Measurements from ENCODE around the gene MINDY2. TPM values are rescaled to one million over a fixed set of nuclear protein-coding genes. Genes with fewer than 3 reads are reported as not detected.
"Not testable (repeated sequence)": the region's sequence is repeated elsewhere in the genome, so short reads cannot be mapped to it uniquely, and the experiment has no call there.

MINDY2 gene
- total RNA-seq, 1 donor from 2014 or later, result 36.5 TPM

DNA sequence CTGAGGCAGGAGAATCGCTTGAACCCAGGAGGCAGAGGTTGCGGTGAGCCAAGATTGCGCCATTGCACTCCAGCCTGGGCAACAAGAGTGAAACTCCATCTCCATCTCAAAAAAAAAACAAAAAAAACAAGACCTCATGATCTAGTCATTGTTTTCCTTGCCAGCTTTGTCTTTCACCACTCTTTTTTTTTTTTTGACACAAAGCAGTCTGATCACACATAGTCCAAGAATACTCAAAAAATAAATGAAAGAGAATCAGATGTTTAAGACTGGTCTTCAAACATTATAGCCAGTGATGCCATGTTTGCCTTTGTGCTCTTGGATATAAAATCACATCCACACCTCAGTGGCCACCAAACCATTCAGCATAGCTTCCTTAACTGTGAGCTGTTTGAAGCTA, 15.8 kb upstream of the MINDY2 start:
- DNase-seq, result no peak

- DNase-seq, result no peak
These were observed 15.1 kb upstream of the MINDY2 start for GRCh38 chr15:58755956-58756355.

- DNase-seq, result no peak
These were observed 13.0 kb upstream of the MINDY2 start for GRCh38 chr15:58758141-58758540.

DNA sequence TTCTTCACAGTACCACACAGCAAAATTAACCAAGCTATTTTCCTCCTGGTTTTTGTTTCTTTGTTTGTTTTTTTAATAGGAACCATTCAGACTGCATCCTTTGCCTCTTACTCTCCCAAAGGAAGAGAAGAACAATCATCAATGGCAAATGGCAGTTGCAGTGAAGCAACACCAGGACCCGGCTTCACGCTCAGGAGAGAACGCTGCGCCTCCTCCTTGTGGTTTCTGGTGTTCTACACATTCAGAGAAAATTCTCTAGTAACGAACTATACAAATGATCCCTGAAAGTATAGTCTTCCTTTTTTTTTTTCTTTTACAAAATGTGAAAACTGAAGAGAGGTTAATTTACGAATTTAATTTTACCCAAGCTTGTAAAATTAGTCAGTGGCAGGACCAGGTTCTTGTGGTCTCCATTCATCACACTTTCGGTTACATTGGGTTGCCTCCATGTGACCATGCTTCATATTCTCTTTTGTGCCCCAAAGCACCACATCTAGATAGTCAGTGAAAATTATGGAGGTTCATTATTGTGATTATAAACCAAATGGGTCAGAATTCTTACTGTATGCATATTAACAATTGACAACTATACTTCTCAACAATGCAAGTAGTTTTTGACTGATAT, 10.6 kb upstream of the MINDY2 start:
- DNase-seq, result no peak

- no peak for DNase-seq
These were observed 10.1 kb upstream of the MINDY2 start for GRCh38 chr15:58761010-58761388.

- DNase-seq, result no peak
These were observed 8.8 kb upstream of the MINDY2 start for GRCh38 chr15:58762285-58762684.

GRCh38 chr15:58762731-58763130, 8.4 kb upstream of the MINDY2 start:
- DNase-seq, result no peak

DNA sequence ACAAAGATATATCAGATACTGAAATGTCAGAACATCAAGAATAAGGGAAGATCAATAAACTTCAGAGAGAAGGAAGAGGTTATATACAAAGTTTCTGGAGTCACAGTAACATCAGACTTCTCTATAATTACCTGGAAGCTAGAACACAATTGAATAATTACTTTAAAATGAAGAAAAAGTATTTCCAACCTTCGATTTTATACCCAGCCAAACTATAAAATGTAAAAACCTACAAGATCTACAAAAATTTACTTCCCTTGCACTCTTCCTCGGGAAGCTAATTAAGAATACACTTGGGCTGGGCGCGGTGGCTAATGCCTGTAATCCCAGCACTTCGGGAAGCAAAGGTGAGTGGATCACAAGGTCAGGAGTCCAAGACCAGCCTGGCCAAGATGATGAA, 6.6 kb upstream of the MINDY2 start:
- no peak for DNase-seq

- no peak for DNase-seq
These were observed 4.8 kb upstream of the MINDY2 start for GRCh38 chr15:58766290-58766689.

GRCh38 chr15:58768601-58769004, 2.5 kb upstream of the MINDY2 start:
- not testable (repeated sequence) for DNase-seq

GRCh38 chr15:58770519-58770856, 614 bp upstream of the MINDY2 start:
- DNase-seq, result no peak

DNA sequence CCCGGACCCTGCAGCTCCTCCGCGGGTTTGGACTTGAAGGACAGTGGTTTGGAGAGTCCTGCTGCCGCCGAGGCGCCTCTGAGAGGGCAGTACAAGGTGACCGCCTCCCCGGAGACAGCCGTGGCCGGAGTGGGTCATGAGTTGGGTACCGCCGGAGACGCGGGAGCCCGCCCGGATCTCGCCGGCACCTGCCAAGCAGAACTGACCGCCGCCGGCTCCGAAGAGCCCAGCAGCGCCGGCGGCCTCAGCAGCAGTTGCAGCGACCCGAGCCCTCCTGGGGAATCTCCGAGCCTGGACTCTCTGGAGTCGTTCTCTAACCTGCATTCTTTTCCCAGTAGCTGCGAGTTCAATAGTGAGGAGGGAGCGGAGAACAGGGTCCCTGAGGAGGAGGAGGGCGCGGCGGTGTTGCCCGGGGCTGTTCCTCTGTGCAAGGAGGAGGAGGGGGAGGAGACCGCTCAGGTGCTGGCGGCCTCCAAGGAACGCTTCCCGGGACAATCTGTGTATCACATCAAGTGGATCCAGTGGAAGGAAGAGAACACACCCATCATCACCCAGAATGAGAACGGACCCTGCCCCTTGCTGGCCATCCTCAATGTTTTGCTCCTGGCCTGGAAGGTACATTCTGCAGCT, 634 bp downstream of the MINDY2 start:
- peak; percentile 68 for DNase-seq

GRCh38 chr15:58773024-58773423, 1.9 kb downstream of the MINDY2 start:
- DNase-seq, result no peak

DNA sequence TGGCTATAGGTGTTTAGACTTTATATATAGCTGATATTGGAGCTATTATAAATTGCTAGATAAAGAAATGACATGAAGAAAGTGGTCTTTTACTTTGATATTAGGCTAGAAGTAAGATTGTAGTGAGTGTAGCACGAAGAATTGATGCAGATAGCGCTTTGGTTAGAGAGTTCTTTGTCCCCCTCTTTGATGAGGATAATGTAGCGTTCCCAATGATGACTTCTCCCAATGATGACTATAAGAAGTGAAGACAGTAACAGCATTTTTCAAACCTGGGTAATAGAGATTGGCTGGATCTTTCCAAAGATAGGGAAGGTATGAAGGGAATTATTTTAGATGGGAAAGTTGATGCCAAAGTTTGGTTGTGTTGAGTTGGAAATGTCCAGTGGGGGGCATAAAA, 4.3 kb downstream of the MINDY2 start:
- no peak for DNase-seq

- DNase-seq, result no peak
These were observed 6.0 kb downstream of the MINDY2 start for GRCh38 chr15:58777107-58777506.

GRCh38 chr15:58779554-58779953, 8.5 kb downstream of the MINDY2 start:
- DNase-seq, result no peak

DNA sequence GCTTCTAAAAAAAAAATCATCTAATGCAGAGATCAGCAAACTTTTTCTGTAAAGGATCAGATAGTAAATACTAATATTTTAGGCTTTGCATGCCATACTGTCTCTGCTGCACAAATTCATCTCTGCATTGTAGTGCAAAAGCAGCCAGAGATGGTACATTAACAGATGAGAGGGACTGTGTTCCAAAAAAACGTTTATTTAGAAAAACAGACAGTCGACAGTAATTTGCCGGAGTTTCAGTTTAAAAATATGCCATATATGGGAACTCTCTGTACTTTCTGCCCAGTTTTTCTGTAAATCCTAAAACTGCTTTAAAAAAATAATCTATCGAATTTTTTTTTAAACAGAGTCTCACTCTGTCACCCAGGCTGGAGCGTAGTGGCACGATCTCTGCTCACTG, 14.3 kb downstream of the MINDY2 start:
- no peak for DNase-seq

GRCh38 chr15:58788056-58788710, 17.1 kb downstream of the MINDY2 start:
- no peak for DNase-seq

DNA sequence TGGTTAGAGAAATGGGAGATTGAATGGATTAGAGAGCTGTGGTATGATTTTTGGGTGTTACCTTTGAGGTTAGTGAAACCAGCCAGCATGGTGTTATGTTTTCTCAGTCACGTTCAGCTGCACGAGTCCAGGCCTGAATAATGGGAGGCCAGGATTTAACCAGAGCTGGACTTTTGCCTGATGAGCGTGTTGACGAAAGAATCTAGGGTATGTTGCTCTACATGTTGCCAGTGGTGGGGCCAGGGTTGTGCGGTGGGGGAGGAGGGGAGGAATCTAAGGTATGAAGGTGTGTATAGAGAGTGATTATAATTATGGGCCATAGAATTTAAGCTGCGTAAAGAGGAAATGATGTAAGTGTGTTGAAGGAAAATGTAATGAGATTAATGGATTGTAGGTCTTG, 22.8 kb downstream of the MINDY2 start:
- no peak for DNase-seq

DNA sequence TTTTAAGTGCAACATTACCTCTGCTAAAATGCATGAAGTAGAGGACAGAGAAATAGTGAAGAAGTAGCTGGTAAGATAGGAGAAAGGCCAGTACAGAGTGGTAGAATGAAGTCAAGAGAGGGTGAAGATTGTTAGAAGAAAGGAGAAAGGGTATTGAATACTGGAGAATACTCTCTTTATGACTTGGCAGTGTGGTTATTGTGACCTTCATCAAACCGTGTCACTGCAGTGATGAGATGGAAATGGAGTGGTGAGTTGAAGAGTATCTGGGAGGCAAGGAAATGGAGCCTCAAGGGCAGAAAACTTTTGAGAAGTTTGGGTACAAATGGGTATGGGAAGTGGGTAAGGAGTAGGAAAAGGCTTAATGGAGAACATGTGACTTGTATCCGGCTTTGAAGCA, 24.7 kb downstream of the MINDY2 start:
- DNase-seq, result no peak

- DNase-seq, result no peak
These were observed 26.4 kb downstream of the MINDY2 start for GRCh38 chr15:58797505-58797904.

- no peak for DNase-seq
These were observed 34.0 kb downstream of the MINDY2 start for GRCh38 chr15:58805095-58805494.

GRCh38 chr15:58823267-58823666, 52.2 kb downstream of the MINDY2 start:
- DNase-seq, result not testable (repeated sequence)

DNA sequence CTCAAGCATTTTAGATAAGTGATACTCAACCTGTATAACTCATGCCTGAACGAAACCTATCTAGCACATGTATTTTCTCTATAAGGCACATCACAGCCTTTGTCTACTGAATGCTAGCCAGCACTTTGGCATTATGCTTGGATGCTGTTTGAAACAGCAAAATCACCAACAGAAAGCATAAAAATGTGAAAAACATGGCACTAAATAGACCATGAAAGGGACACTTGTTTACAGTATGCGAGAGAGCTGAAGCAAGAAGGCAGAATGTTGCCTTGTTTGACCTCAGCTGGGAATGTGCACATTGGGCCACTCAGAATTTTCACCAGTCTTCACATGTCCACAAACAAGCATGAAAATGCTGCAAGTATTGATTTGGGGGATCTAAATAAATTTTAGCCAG, 59.5 kb downstream of the MINDY2 start:
- no peak for DNase-seq
